Measurements from ENCODE around the gene TRIM41.

TRIM41 gene

DNA sequence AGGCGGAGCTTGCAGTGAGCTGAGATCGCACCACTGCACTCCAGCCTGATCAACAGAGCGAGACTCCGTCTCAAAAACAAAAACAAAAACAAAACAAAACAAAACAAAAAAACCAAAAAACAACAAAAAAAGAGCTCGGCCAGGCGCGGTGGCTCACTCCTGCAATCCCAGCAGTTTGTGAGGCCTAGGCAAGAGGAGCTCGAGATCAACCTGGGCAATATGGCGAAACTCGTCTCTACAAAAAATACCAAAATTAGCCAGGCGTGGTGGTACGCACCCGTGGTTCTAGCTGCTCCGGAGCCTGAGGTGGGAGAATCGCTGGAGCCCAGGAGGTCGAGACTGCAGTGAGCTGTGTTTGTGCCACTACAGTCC is 38.2 kb upstream of the TRIM41 start:
- TF ChIP-seq, protein P1, sequence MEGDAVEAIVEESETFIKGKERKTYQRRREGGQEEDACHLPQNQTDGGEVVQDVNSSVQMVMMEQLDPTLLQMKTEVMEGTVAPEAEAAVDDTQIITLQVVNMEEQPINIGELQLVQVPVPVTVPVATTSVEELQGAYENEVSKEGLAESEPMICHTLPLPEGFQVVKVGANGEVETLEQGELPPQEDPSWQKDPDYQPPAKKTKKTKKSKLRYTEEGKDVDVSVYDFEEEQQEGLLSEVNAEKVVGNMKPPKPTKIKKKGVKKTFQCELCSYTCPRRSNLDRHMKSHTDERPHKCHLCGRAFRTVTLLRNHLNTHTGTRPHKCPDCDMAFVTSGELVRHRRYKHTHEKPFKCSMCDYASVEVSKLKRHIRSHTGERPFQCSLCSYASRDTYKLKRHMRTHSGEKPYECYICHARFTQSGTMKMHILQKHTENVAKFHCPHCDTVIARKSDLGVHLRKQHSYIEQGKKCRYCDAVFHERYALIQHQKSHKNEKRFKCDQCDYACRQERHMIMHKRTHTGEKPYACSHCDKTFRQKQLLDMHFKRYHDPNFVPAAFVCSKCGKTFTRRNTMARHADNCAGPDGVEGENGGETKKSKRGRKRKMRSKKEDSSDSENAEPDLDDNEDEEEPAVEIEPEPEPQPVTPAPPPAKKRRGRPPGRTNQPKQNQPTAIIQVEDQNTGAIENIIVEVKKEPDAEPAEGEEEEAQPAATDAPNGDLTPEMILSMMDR (IDR thresholded peaks at IDR 0.05; ENCODE audit: control insufficient read depth, insufficient read depth, low read depth, low read length, missing control alignments): no peak
- H3K4me3 ChIP-seq (ENCODE audit: control insufficient read depth, low read depth, low read length): no peak overlapping the region
- no peak for DNase-seq (ENCODE audit: low read depth)

DNA sequence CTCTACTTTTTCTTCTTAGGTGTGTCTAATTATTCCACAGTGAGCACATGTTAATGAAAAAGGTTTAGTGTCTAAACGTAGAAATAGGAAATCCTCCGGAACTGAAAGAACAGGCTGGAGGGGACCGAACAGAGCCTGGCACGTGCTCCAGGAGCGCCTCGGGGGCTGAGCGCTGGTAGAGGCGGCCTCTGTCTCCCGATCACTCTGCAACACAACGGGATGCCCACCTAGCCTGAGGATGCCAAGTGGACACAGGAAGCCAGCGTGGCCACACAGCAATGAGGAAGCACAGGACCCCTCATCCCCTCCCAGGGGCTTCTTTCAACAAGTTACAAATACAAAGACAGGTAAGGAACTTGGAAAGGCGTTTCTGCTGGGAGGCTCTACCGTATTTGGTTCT is 37.5 kb upstream of the TRIM41 start:
- no peak for DNase-seq (ENCODE audit: low read depth)
- TF ChIP-seq, protein P1 (IDR thresholded peaks at IDR 0.05; ENCODE audit: control insufficient read depth, insufficient read depth, low read depth, low read length, missing control alignments): no peak
- H3K4me3 ChIP-seq (ENCODE audit: control insufficient read depth, low read depth, low read length): no peak overlapping the region

DNA sequence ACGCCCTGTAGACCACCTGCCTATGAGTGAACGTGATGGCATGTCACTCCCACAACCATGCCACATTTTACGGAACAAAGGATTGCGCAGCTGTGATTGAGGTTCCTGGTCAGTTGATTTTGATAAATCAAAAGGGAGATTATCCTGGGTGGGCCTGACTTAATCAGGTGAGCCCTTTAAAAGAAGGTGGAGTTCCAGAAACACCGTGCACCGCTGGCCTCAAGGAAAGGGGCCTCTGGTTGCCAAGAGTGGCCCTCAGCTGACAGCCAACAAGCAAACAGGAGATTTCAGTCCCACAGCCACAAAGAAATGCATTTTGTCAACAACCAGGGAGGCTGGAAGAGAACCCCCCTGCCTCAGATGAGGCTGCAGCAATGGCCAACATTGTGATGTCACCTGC is 37.1 kb upstream of the TRIM41 start:
- TF ChIP-seq, protein P1 (IDR thresholded peaks at IDR 0.05; ENCODE audit: control insufficient read depth, insufficient read depth, low read depth, low read length, missing control alignments): no peak
- DNase-seq (ENCODE audit: low read depth): no peak
- H3K4me3 ChIP-seq (ENCODE audit: control insufficient read depth, low read depth, low read length): no peak overlapping the region

DNA sequence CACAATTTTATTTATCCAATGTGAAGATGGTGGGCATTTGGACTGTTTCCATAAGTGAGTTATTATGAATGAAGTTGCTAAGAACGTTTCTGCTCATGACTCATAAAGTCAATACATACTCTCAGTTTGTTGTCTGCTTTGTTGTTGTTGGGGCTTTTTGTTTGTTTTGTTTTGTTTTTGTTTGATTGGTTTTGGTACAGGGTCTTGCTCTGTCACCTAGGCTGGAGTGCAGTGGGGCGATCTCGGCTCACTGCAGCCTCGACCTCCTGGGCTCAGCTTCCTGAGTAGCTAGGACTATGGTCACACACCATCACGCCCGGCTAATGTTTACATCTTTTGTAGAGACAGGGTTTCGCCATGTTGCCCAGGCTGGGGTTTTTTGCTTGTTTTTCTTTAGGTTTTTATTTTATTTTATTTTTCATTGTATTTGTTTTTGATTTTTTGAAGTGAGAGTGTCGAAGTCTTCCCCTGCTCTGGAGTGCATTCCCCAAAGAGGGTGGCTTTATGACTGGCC is 36.0 kb upstream of the TRIM41 start:
- no peak overlapping the region for H3K4me3 ChIP-seq (ENCODE audit: control insufficient read depth, low read depth, low read length)
- no peak for DNase-seq (ENCODE audit: low read depth)
- TF ChIP-seq, protein P1 (IDR thresholded peaks at IDR 0.05; ENCODE audit: control insufficient read depth, insufficient read depth, low read depth, low read length, missing control alignments): no peak

DNA sequence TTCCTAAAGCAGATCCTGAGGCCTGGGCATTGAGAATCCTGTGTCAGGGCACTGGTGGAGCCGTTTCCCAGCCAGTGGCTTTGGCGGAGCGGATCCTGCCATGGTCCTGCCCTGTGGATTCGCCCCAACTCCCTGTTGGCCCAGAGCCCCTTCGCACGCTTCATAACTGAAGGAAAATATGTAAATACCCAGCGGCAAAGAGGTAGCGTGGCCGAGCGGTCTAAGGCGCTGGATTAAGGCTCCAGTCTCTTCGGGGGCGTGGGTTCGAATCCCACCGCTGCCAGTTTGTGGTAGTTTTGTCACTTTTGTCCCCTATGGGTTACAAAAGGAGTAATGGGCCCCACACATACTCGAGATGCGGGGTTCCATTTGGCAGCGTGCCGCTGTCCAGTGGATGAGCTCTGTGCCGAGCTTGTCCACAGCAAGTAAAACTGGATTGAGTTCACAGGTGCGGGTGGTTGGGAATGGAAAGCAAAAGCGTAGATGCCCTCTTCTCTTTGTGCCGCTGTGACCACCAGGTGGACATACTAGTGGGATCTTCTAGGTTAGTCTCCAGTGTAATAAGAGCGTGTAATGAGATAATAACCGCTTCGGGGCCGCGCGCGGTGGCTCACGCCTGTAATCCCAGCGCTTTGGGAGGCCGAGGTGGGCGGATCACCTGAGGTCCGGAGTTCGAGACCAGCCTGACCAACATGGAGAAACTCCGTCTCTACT is 35.4 kb upstream of the TRIM41 start:
- no peak for DNase-seq (ENCODE audit: low read depth)
- H3K4me3 ChIP-seq (ENCODE audit: control insufficient read depth, low read depth, low read length): peak overlapping the region; percentile 0; the same call in 1 of the 2 replicates
- TF ChIP-seq, protein P1 (IDR thresholded peaks at IDR 0.05; ENCODE audit: control insufficient read depth, insufficient read depth, low read depth, low read length, missing control alignments): peak; percentile 19

DNA sequence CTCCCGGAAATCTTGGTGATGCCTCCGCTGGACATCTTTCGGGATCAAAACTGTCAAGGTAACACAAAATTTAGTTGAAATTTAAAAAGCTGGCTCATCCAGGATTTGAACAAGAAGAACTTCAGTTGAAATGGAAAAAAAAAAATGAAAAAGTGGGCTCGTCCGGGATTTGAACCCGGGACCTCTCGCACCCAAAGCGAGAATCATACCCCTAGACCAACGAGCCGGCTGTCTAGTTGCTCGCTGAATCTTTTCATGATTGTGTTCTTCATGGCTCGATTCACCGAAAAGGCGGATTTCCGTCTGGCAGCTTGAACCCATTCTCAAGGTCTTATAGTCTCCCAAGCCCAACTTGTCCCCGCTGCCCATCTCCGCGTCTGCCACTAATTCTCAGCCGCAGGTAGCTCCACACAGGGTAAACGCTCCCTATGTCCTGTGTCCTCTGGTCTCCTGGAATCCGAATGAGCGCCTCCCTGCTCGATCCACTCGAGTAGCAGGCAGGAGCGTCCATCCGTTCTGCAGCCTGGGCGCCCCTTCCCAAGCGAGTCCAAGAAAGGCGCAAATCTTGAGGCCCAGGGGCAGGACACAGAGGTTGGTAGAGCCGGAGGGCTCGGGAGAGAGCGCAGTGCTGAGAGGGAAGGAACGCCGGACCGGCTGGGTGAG is 34.2 kb upstream of the TRIM41 start:
- no peak for DNase-seq (ENCODE audit: low read depth)
- TF ChIP-seq, protein P1 (IDR thresholded peaks at IDR 0.05; ENCODE audit: control insufficient read depth, insufficient read depth, low read depth, low read length, missing control alignments): no peak
- H3K4me3 ChIP-seq (ENCODE audit: control insufficient read depth, low read depth, low read length): peak overlapping the region; percentile 78

Measured in AG09309 (cell line).